GM21423 (cell line): ENCODE data around the gene FANK1.
"Not testable (repeated sequence)": the region's sequence is repeated elsewhere in the genome, so short reads cannot be mapped to it uniquely, and the experiment has no call there.

Experiments
- ATAC-seq: cut with Tn5 transposase; IDR thresholded peaks from one replicate; pipeline ENCODE4 v1.9.1; 2021; ENCODE audit warnings: mild to moderate bottlenecking, moderate library complexity; ENCODE audit not compliant: unreplicated experiment

FANK1 gene

GRCh38 chr10:125886914-125887512 lies 9.4 kb upstream of the FANK1 start:
- no peak for ATAC-seq

GRCh38 chr10:125889441-125889840 lies 6.9 kb upstream of the FANK1 start:
- not testable (repeated sequence) for ATAC-seq

- ATAC-seq, result not testable (repeated sequence)
These were observed 4.0 kb upstream of the FANK1 start for GRCh38 chr10:125892402-125892801.

GRCh38 chr10:125894176-125894575 lies 2.2 kb upstream of the FANK1 start:
- not testable (repeated sequence) for ATAC-seq

GRCh38 chr10:125895130-125896087 lies 955 bp upstream of the FANK1 start:
- ATAC-seq, result peak; percentile 53

- ATAC-seq, result not testable (repeated sequence)
These were observed 953 bp downstream of the FANK1 start for GRCh38 chr10:125897317-125897716.

GRCh38 chr10:125900963-125901362 lies 4.6 kb downstream of the FANK1 start:
- ATAC-seq, result not testable (repeated sequence)

- not testable (repeated sequence) for ATAC-seq
These were observed 6.8 kb downstream of the FANK1 start for GRCh38 chr10:125903135-125903640.

- ATAC-seq, result not testable (repeated sequence)
These were observed 9.0 kb downstream of the FANK1 start for GRCh38 chr10:125905069-125905994.

GRCh38 chr10:125907598-125907997 lies 11.2 kb downstream of the FANK1 start:
- not testable (repeated sequence) for ATAC-seq

GRCh38 chr10:125908813-125909212 lies 12.4 kb downstream of the FANK1 start:
- ATAC-seq, result not testable (repeated sequence)

- not testable (repeated sequence) for ATAC-seq
These were observed 13.1 kb downstream of the FANK1 start for GRCh38 chr10:125909491-125909890.

GRCh38 chr10:125911145-125911544 lies 14.8 kb downstream of the FANK1 start:
- ATAC-seq, result no peak

GRCh38 chr10:125911990-125912389 lies 15.6 kb downstream of the FANK1 start:
- ATAC-seq, result no peak

- not testable (repeated sequence) for ATAC-seq
These were observed 16.9 kb downstream of the FANK1 start for GRCh38 chr10:125913277-125913676.

- no peak for ATAC-seq
These were observed 20.6 kb downstream of the FANK1 start for GRCh38 chr10:125916977-125917376.

GRCh38 chr10:125917704-125918361 lies 21.5 kb downstream of the FANK1 start:
- not testable (repeated sequence) for ATAC-seq

- not testable (repeated sequence) for ATAC-seq
These were observed 25.4 kb downstream of the FANK1 start for GRCh38 chr10:125921643-125922306.

- no peak for ATAC-seq
These were observed 29.0 kb downstream of the FANK1 start for GRCh38 chr10:125925262-125925834.
